DOHH2 (cell line): ENCODE data around the gene YBEY.
A peak's percentile ranks its signal among the peaks of the same experiment; 100 is the strongest.

ENCODE experiments used
- H3F3A ChIP-seq: fragments of 200-600 bp; sonication (generic), shearing (Covaris generic); 2 replicates; pipeline ENCODE4 v1.6.0; 2016; ENCODE audit warnings: antibody characterized with exemption, mild to moderate bottlenecking; ENCODE audit not compliant: control insufficient read depth, insufficient read depth
- H3K27ac ChIP-seq: fragments of 200-600 bp; sonication (generic); 2 replicates; pipeline ENCODE4 v1.5.1; 2014; ENCODE audit warnings: low read depth, mild to moderate bottlenecking, low read length, moderate library complexity
- H3K27me3 ChIP-seq: fragments of 200-600 bp; sonication (generic); 2 replicates; pipeline ENCODE4 v1.6.1; 2014; ENCODE audit warnings: mild to moderate bottlenecking, low read length, mixed read lengths; ENCODE audit not compliant: control insufficient read depth
- H3K36me3 ChIP-seq: fragments of 200-600 bp; sonication (generic); 2 replicates; pipeline ENCODE4 v1.6.1; 2014; ENCODE audit warnings: mild to moderate bottlenecking, low read length, moderate library complexity, mixed read lengths; ENCODE audit not compliant: control insufficient read depth
- H3K4me1 ChIP-seq: fragments of 200-600 bp; sonication (generic); 2 replicates; pipeline ENCODE4 v1.6.1; 2014; ENCODE audit warnings: mild to moderate bottlenecking, low read length, mixed read lengths; ENCODE audit not compliant: control insufficient read depth
- H3K4me2 ChIP-seq: fragments of 200-600 bp; sonication (generic); 2 replicates; pipeline ENCODE4 v1.6.0; 2014; ENCODE audit warnings: mild to moderate bottlenecking, low read length, moderate library complexity
- H3K4me3 ChIP-seq: fragments of 200-600 bp; sonication (generic); 2 replicates; pipeline ENCODE4 v1.5.1; 2014; ENCODE audit warnings: mild to moderate bottlenecking, low read length, mixed read lengths
- H3K79me2 ChIP-seq: fragments of 200-600 bp; sonication (generic); 2 replicates; pipeline ENCODE4 v1.6.1; 2014; ENCODE audit warnings: mild to moderate bottlenecking, low read length, mixed read lengths; ENCODE audit not compliant: control insufficient read depth
- H3K9me2 ChIP-seq: fragments of 200-600 bp; sonication (generic); replicated peaks from 2 replicates; pipeline ENCODE4 v1.6.1; 2014; ENCODE audit warnings: mild to moderate bottlenecking, low read length, mixed read lengths; ENCODE audit not compliant: control insufficient read depth
- H3K9me3 ChIP-seq: fragments of 200-600 bp; sonication (generic); 2 replicates; pipeline ENCODE4 v1.6.1; 2014; ENCODE audit warnings: antibody characterized with exemption, low read length, mixed read lengths; ENCODE audit not compliant: control insufficient read depth, insufficient read depth
- H4K20me1 ChIP-seq: fragments of 200-600 bp; sonication (generic); 2 replicates; pipeline ENCODE4 v1.6.0; 2014; ENCODE audit warnings: low read depth, mild to moderate bottlenecking, antibody characterized with exemption, low read length, moderate library complexity; ENCODE audit not compliant: control insufficient read depth, insufficient read depth
- EZH2phosphoT487 ChIP-seq: fragments of 200-600 bp; sonication (generic); IDR thresholded peaks from 2 replicates; pipeline ENCODE4 v1.6.1; 2017; ENCODE audit warnings: borderline replicate concordance, mild to moderate bottlenecking, antibody characterized with exemption, low read length, moderate library complexity, mixed read lengths
- TF ChIP-seq, protein P1 (sequence below): fragments of 200-600 bp; sonication (generic); IDR thresholded peaks from one replicate; pipeline ENCODE4 v1.5.1; 2014; ENCODE audit warnings: antibody characterized with exemption, mild to moderate bottlenecking, low read depth, low read length; ENCODE audit not compliant: poor library complexity, severe bottlenecking

The YBEY gene

GRCh38 chr21:46248827-46249226 is 37.3 kb upstream of the YBEY start:
- Histone ChIP-seq H3K4me3 (no peak overlapping the region), H3K9me3 (no peaks in the 10 kb centered on the region), H3K27me3 (no peaks in the 10 kb centered on the region), H3K9me2 (no peaks in the 10 kb centered on the region), H3K4me2 (no peak overlapping the region), H3K36me3 (peaks cover 96% of the 10 kb centered on the region), H3K4me1 (peaks cover 38% of the 10 kb centered on the region), H3K27ac (no peak overlapping the region), H3K79me2 (no peaks in the 10 kb centered on the region; the same call in 1 of the 2 replicates), H3F3A (peaks cover 11% of the 10 kb centered on the region), H4K20me1 (no peaks in the 10 kb centered on the region)
- no peak for TF ChIP-seq EZH2phosphoT487
- TF ChIP-seq, protein P1, sequence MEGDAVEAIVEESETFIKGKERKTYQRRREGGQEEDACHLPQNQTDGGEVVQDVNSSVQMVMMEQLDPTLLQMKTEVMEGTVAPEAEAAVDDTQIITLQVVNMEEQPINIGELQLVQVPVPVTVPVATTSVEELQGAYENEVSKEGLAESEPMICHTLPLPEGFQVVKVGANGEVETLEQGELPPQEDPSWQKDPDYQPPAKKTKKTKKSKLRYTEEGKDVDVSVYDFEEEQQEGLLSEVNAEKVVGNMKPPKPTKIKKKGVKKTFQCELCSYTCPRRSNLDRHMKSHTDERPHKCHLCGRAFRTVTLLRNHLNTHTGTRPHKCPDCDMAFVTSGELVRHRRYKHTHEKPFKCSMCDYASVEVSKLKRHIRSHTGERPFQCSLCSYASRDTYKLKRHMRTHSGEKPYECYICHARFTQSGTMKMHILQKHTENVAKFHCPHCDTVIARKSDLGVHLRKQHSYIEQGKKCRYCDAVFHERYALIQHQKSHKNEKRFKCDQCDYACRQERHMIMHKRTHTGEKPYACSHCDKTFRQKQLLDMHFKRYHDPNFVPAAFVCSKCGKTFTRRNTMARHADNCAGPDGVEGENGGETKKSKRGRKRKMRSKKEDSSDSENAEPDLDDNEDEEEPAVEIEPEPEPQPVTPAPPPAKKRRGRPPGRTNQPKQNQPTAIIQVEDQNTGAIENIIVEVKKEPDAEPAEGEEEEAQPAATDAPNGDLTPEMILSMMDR: no peak

DNA sequence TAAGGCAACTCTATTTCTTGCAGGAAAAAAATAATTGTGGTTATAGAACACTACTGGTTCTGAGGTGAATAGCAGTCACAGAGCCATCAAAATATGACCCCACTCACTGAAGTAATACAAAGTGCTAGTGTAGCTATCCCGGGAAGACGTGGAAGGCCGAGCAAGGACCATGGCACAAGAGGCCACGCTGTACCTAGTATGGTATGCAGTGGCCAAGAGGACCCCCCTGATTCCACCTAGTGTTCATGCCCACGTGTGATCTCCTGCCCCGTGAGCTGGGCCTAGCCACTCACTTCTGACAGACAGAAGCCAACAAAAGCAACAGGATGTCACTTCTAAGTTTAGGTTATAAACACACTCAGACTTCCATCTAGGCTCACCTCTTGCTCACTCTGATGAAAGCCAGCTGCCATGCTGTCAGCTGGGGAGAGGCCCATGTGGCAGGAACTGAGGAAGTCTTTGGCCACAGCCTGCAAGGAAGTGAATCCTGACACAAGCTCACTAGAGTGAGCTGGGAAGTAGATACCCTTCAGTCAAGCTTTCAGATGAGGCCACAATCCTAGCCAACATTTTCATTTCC is 35.9 kb upstream of the YBEY start:
- Histone ChIP-seq H3K9me3 (no peaks in the 10 kb centered on the region), H3K36me3 (peaks cover 96% of the 10 kb centered on the region), H3K27ac (peak overlapping the region; percentile 59), H4K20me1 (0 out of 2 replicates have a peak, but pooled peaks cover 3% of the 10 kb centered on the region), H3K27me3 (no peaks in the 10 kb centered on the region), H3K4me1 (peaks cover 50% of the 10 kb centered on the region), H3K4me3 (peak overlapping the region; percentile 12; the same call in 1 of the 2 replicates), H3K9me2 (no peaks in the 10 kb centered on the region), H3K4me2 (peak overlapping the region; percentile 43), H3K79me2 (peaks cover 2% of the 10 kb centered on the region; the same call in 1 of the 2 replicates), H3F3A (peaks cover 11% of the 10 kb centered on the region)
- TF ChIP-seq, protein P1: no peak
- TF ChIP-seq EZH2phosphoT487: no peak

DNA sequence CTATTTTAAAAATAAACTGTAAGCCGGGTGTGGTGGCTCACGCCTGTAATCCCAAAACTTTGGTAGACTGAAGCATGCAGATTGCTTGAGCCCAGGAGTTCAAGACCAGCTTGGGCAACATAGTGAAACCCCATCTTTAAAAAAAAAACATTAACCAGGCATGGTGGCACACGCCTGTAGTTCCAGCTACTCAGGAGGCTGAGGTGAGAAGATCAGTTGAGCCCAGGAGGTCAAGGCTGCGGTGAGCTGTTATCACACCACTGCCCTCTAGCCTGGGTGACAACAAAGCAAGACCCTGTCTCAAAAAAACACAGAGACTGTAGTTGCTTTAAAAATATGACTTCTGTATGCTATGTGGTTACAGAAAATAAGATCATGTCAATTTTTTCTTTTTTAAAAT is 33.3 kb upstream of the YBEY start:
- Histone ChIP-seq H3K9me2 (no peaks in the 10 kb centered on the region), H3K79me2 (peaks cover 2% of the 10 kb centered on the region; the same call in 1 of the 2 replicates), H3K27ac (no peak overlapping the region), H3K36me3 (peaks cover 93% of the 10 kb centered on the region), H3K27me3 (no peaks in the 10 kb centered on the region), H3K4me2 (no peak overlapping the region), H3K4me3 (no peak overlapping the region), H3K9me3 (no peaks in the 10 kb centered on the region), H3F3A (peaks cover 11% of the 10 kb centered on the region), H4K20me1 (0 out of 2 replicates have a peak, but pooled peaks cover 3% of the 10 kb centered on the region), H3K4me1 (peaks cover 49% of the 10 kb centered on the region)
- TF ChIP-seq, protein P1: no peak
- TF ChIP-seq EZH2phosphoT487: no peak
